HCT116 (cell line): ENCODE data around the gene ADGRG1. TPM values are rescaled to one million over a fixed set of nuclear protein-coding genes. Genes with fewer than 3 reads are reported as not detected.

Source experiments
- ATAC-seq: fragments of 200-7000 bp; cut with Tn5 transposase; 2 replicates; pipeline ENCODE4 v1.9.1; 2020; ENCODE audit warnings: mild to moderate bottlenecking, moderate library complexity
- BruUV-seq: library from RNA; stranded (reverse); fragments of 400-500 nt; replicated peaks from 2 replicates; lab custom pipeline; 2021; lab: Mats Ljungman, UMichigan
- CTCF ChIA-PET: fragments of 300-600 bp; sonication (Branson Sonifier 250); formaldehyde crosslinking; loops from one replicate; lab custom pipeline; 2021; ENCODE audit warnings: antibody characterized with exemption; lab: Charles Lee
- POLR2A ChIA-PET: fragments of 300-600, 350-600 bp; sonication (Branson Sonifier 250); formaldehyde crosslinking; loops from one replicate; lab custom pipeline; 2021; ENCODE audit warnings: antibody characterized with exemption; lab: Charles Lee
- RAD21 ChIA-PET, 2 experiments: fragments of 300-600 bp; sonication (Branson Sonifier 250); formaldehyde crosslinking; loops; one replicate each; lab custom pipeline; 2023; ENCODE audit warnings: low total read pairs in 2 of 2; ENCODE audit not compliant: uncharacterized antibody in 2 of 2, unreplicated experiment in 2 of 2, low non-redundant PET in 1 of 2; lab: Charles Lee
- DNase-seq: peaks from one replicate; pipeline ENCODE4 v3.0.0-alpha.2; 2010; ENCODE audit warnings: low read depth, low spot score
- H2AFZ ChIP-seq: fragments of 200-600 bp; shearing (Covaris generic), sonication (generic); 2 replicates; pipeline ENCODE4 v1.6.1; 2017; ENCODE audit warnings: low read depth, mixed run types, mixed read lengths, antibody characterized with exemption, low read length; ENCODE audit not compliant: poor library complexity, severe bottlenecking
- H3K27ac ChIP-seq: 2 replicates; pipeline ENCODE4 v1.5.1; 2012; ENCODE audit warnings: low read depth, low read length
- H3K27me3 ChIP-seq: fragments of 200-600 bp; sonication (generic); 2 replicates; pipeline ENCODE4 v1.6.1; 2016; ENCODE audit warnings: mixed run types, low read length, mixed read lengths; ENCODE audit not compliant: insufficient read depth
- H3K36me3 ChIP-seq, 2 experiments: fragments of 200-500 bp in 1 of 2; fragments of 200-600 bp in 1 of 2; sonication (Bioruptor generic) in 1 of 2; sonication (generic) in 1 of 2; 2 replicates each; pipeline versions ENCODE4 v1.5.1 to v1.6.1; 2014 to 2016; ENCODE audit warnings: low read length in 2 of 2, inconsistent platforms in 1 of 2, mixed read lengths in 1 of 2, mixed run types in 1 of 2; ENCODE audit not compliant: insufficient read depth in 2 of 2, control insufficient read depth in 1 of 2
- H3K4me1 ChIP-seq, 2 experiments: fragments of 200-600 bp in 1 of 2; sonication (generic) in 1 of 2; 2 replicates each; pipeline versions ENCODE4 v1.5.1 to v1.6.1; 2012 to 2017; ENCODE audit warnings: low read length in 2 of 2, inconsistent platforms in 1 of 2, mild to moderate bottlenecking in 1 of 2, mixed read lengths in 1 of 2, mixed run types in 1 of 2, moderate library complexity in 1 of 2; ENCODE audit not compliant: insufficient read depth in 2 of 2, control insufficient read depth in 1 of 2
- H3K4me2 ChIP-seq: fragments of 200-600 bp; sonication (generic); 2 replicates; pipeline ENCODE4 v1.6.1; 2017; ENCODE audit warnings: mixed run types, low read length, mixed read lengths
- H3K4me3 ChIP-seq, 2 experiments: fragments of 200-600 bp in 1 of 2; sonication (generic) in 1 of 2; replicated peaks in 1 of 2; 2 replicates each; pipeline ENCODE4 v1.5.1; 2011 to 2016; ENCODE audit warnings: low read length in 2 of 2, control low read depth in 1 of 2, low read depth in 1 of 2, mild to moderate bottlenecking in 1 of 2, mixed read lengths in 1 of 2, mixed run types in 1 of 2
- H3K79me2 ChIP-seq: fragments of 200-600 bp; sonication (generic); 2 replicates; pipeline ENCODE4 v1.6.1; 2017; ENCODE audit warnings: mild to moderate bottlenecking, mixed run types, low read length, moderate library complexity, mixed read lengths; ENCODE audit not compliant: insufficient read depth
- H3K9ac ChIP-seq: fragments of 200-600 bp; sonication (generic); 2 replicates; pipeline ENCODE4 v1.6.1; 2016; ENCODE audit warnings: low read length, mixed read lengths
- H3K9me2 ChIP-seq: fragments of 200-600 bp; sonication (generic), shearing (Covaris generic); 2 replicates; pipeline ENCODE4 v1.6.1; 2017; ENCODE audit warnings: mixed run types, mild to moderate bottlenecking, moderate library complexity; ENCODE audit not compliant: insufficient read depth
- H3K9me3 ChIP-seq, 2 experiments: fragments of 200-500 bp in 1 of 2; fragments of 200-600 bp in 1 of 2; sonication (Bioruptor generic) in 1 of 2; sonication (generic) in 1 of 2; 2 replicates each; pipeline ENCODE4 v1.6.1; 2014 to 2017; ENCODE audit warnings: low read length in 2 of 2, mixed read lengths in 2 of 2, inconsistent platforms in 1 of 2, low read depth in 1 of 2, mild to moderate bottlenecking in 1 of 2, mixed run types in 1 of 2, moderate library complexity in 1 of 2; ENCODE audit not compliant: control insufficient read depth in 1 of 2, insufficient read depth in 1 of 2
- H4K20me1 ChIP-seq: fragments of 200-600 bp; sonication (generic), shearing (Covaris generic); 2 replicates; pipeline ENCODE4 v1.6.1; 2017; ENCODE audit warnings: mixed run types, mild to moderate bottlenecking, moderate library complexity; ENCODE audit not compliant: insufficient read depth
- CEBPB ChIP-seq: IDR thresholded peaks from 2 replicates; pipeline ENCODE4 v1.6.1; 2012; ENCODE audit warnings: low read depth
- ELF1 ChIP-seq: IDR thresholded peaks from 2 replicates; pipeline ENCODE4 v1.6.1; 2012; ENCODE audit warnings: low read depth, borderline replicate concordance
- EZH2 ChIP-seq: fragments of 200-600 bp; sonication (generic); IDR thresholded peaks from 2 replicates; pipeline ENCODE4 v1.6.1; 2017; ENCODE audit warnings: antibody characterized with exemption, mixed run types
- EZH2phosphoT487 ChIP-seq: fragments of 200-600 bp; IDR thresholded peaks from 2 replicates; pipeline ENCODE4 v1.6.1; 2018; ENCODE audit warnings: antibody characterized with exemption, borderline replicate concordance
- FOSL1 ChIP-seq: IDR thresholded peaks from 2 replicates; pipeline ENCODE4 v1.6.1; 2012; ENCODE audit warnings: low read depth
- JUND ChIP-seq: IDR thresholded peaks from 2 replicates; pipeline ENCODE4 v1.6.1; 2012
- POLR2AphosphoS5 ChIP-seq: IDR thresholded peaks from 2 replicates; pipeline ENCODE4 v1.6.1; 2011; ENCODE audit warnings: mild to moderate bottlenecking, low read depth, low read length, moderate library complexity
- RAD21 ChIP-seq: IDR thresholded peaks from 2 replicates; pipeline ENCODE4 v1.6.1; 2012; ENCODE audit warnings: low read depth, mild to moderate bottlenecking
- SP1 ChIP-seq: IDR thresholded peaks from 2 replicates; pipeline ENCODE4 v1.6.1; 2012; ENCODE audit warnings: low read depth
- SRF ChIP-seq: IDR thresholded peaks from 2 replicates; pipeline ENCODE4 v1.6.1; 2012; ENCODE audit warnings: low read depth
- TCF7L2 ChIP-seq: IDR thresholded peaks from 2 replicates; pipeline ENCODE4 v1.7.0; 2011; ENCODE audit warnings: borderline replicate concordance, inconsistent platforms; ENCODE audit not compliant: insufficient read depth, insufficient read length; ENCODE audit errors: extremely low read depth
- YY1 ChIP-seq: IDR thresholded peaks from 2 replicates; pipeline ENCODE4 v1.6.1; 2011; ENCODE audit warnings: low read length, low read depth, moderate library complexity, mild to moderate bottlenecking; ENCODE audit not compliant: insufficient replicate concordance; ENCODE audit errors: extremely low read depth
- ZFX ChIP-seq: fragments of 450-650 bp; IDR thresholded peaks from 2 replicates; pipeline ENCODE4 v1.6.1; 2017
- ZNF274 ChIP-seq: fragments of 200-500 bp; sonication (Bioruptor generic); IDR thresholded peaks from 2 replicates; pipeline ENCODE4 v1.6.1; 2014; ENCODE audit warnings: mild to moderate bottlenecking, low read depth, low read length, inconsistent platforms
- intact Hi-C: fragments of 100-400 bp; cut with micrococcal nuclease; formaldehyde crosslinking; loops from 2 replicates; pipeline ENCODE4 v1.10.0; 2022
- total RNA-seq: library from RNA; stranded (reverse); gene quantifications from one replicate; pipeline ENCODE4 v1.2.1, GENCODE V29; 2021; ENCODE audit not compliant: unreplicated experiment
- TF ChIP-seq, protein P1 (sequence below): IDR thresholded peaks from 2 replicates; pipeline ENCODE4 v1.6.1; 2011; ENCODE audit warnings: mild to moderate bottlenecking, low read length, moderate library complexity; ENCODE audit not compliant: insufficient replicate concordance; ENCODE audit errors: extremely low read depth
- TF ChIP-seq, protein P2 (sequence below): IDR thresholded peaks from 2 replicates; pipeline ENCODE4 v1.6.1; 2012; ENCODE audit warnings: low read depth
- TF ChIP-seq, protein P3 (sequence below): IDR thresholded peaks from 2 replicates; pipeline ENCODE4 v1.6.1; 2012
- TF ChIP-seq, protein P4 (sequence below), 3 experiments: fragments of 200-600 bp in 1 of 3; sonication (generic) in 1 of 3; IDR thresholded peaks in 2 of 3; conservative IDR thresholded peaks in 1 of 3; 2 replicates each; pipeline ENCODE4 v1.5.1; 2012 to 2017; ENCODE audit warnings: low read depth in 2 of 3, low read length in 2 of 3, antibody characterized with exemption in 1 of 3, borderline replicate concordance in 1 of 3, control low read depth in 1 of 3, mild to moderate bottlenecking in 1 of 3, mixed read lengths in 1 of 3, mixed run types in 1 of 3, moderate library complexity in 1 of 3; ENCODE audit not compliant: insufficient read depth in 1 of 3

Gene ADGRG1
- total RNA-seq, 1 experiment from 2014 or later, result 36.4 TPM

DNA sequence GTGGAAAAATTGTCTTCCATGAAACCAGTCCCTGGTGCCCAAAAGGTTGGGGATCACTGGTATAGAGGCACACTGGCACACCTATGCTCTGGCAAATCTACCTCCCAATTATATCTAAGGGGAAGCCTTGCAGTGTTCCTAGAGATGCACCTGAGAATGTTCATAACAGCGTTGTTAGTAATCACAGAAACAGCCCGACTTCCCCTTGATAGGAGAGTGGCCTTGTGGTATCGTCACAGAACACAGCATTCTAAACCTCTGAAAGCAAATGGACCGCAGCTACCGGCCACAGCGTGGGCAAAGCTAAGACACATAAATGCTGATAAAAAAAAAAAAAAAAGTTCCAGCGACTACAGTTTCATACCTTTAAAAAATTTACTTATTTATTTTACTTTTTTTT, 39.1 kb upstream of the ADGRG1 start:
- DNase-seq (no peak), ATAC-seq (no peak)
- H3K27me3 ChIP-seq, result no peaks in the 10 kb centered on the region
- no peak overlapping the region for H3K4me3 ChIP-seq
- intact Hi-C loops, result no loop called here
- ChIA-PET RAD21 (no interaction called here), CTCF (no interaction called here), POLR2A (no interaction called here)
- no peak overlapping the region for H3K27ac ChIP-seq
- no peak overlapping the region for H3K4me2 ChIP-seq
- H3K9me2 ChIP-seq, result no peaks in the 10 kb centered on the region
- no peaks in the 10 kb centered on the region for H3K36me3 ChIP-seq
- H3K9me3 ChIP-seq, result no peaks in the 10 kb centered on the region
- no peaks in the 10 kb centered on the region for H3K79me2 ChIP-seq
- H2AFZ ChIP-seq, result no peak overlapping the region
- no TSS peak for BruUV-seq
- no peaks in the 10 kb centered on the region for H4K20me1 ChIP-seq
- H3K9ac ChIP-seq, result no peak overlapping the region
- TF ChIP-seq SP1 (no peak), JUND (no peak), RAD21 (no peak), ZFX (no peak), EZH2 (no peak), POLR2AphosphoS5 (no peak), YY1 (no peak), CEBPB (no peak), ELF1 (no peak), EZH2phosphoT487 (no peak), ZNF274 (no peak), SRF (no peak), TCF7L2 (no peak), FOSL1 (no peak)
- TF ChIP-seq, protein P1, sequence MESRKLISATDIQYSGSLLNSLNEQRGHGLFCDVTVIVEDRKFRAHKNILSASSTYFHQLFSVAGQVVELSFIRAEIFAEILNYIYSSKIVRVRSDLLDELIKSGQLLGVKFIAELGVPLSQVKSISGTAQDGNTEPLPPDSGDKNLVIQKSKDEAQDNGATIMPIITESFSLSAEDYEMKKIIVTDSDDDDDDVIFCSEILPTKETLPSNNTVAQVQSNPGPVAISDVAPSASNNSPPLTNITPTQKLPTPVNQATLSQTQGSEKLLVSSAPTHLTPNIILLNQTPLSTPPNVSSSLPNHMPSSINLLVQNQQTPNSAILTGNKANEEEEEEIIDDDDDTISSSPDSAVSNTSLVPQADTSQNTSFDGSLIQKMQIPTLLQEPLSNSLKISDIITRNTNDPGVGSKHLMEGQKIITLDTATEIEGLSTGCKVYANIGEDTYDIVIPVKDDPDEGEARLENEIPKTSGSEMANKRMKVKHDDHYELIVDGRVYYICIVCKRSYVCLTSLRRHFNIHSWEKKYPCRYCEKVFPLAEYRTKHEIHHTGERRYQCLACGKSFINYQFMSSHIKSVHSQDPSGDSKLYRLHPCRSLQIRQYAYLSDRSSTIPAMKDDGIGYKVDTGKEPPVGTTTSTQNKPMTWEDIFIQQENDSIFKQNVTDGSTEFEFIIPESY, result no peak
- TF ChIP-seq, protein P2, sequence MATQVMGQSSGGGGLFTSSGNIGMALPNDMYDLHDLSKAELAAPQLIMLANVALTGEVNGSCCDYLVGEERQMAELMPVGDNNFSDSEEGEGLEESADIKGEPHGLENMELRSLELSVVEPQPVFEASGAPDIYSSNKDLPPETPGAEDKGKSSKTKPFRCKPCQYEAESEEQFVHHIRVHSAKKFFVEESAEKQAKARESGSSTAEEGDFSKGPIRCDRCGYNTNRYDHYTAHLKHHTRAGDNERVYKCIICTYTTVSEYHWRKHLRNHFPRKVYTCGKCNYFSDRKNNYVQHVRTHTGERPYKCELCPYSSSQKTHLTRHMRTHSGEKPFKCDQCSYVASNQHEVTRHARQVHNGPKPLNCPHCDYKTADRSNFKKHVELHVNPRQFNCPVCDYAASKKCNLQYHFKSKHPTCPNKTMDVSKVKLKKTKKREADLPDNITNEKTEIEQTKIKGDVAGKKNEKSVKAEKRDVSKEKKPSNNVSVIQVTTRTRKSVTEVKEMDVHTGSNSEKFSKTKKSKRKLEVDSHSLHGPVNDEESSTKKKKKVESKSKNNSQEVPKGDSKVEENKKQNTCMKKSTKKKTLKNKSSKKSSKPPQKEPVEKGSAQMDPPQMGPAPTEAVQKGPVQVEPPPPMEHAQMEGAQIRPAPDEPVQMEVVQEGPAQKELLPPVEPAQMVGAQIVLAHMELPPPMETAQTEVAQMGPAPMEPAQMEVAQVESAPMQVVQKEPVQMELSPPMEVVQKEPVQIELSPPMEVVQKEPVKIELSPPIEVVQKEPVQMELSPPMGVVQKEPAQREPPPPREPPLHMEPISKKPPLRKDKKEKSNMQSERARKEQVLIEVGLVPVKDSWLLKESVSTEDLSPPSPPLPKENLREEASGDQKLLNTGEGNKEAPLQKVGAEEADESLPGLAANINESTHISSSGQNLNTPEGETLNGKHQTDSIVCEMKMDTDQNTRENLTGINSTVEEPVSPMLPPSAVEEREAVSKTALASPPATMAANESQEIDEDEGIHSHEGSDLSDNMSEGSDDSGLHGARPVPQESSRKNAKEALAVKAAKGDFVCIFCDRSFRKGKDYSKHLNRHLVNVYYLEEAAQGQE, result no peak
- TF ChIP-seq, protein P3, sequence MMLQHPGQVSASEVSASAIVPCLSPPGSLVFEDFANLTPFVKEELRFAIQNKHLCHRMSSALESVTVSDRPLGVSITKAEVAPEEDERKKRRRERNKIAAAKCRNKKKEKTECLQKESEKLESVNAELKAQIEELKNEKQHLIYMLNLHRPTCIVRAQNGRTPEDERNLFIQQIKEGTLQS, result no peak
- TF ChIP-seq, protein P4, sequence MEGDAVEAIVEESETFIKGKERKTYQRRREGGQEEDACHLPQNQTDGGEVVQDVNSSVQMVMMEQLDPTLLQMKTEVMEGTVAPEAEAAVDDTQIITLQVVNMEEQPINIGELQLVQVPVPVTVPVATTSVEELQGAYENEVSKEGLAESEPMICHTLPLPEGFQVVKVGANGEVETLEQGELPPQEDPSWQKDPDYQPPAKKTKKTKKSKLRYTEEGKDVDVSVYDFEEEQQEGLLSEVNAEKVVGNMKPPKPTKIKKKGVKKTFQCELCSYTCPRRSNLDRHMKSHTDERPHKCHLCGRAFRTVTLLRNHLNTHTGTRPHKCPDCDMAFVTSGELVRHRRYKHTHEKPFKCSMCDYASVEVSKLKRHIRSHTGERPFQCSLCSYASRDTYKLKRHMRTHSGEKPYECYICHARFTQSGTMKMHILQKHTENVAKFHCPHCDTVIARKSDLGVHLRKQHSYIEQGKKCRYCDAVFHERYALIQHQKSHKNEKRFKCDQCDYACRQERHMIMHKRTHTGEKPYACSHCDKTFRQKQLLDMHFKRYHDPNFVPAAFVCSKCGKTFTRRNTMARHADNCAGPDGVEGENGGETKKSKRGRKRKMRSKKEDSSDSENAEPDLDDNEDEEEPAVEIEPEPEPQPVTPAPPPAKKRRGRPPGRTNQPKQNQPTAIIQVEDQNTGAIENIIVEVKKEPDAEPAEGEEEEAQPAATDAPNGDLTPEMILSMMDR (IDR thresholded peaks at IDR 0.05 in 2 of 3, conservative IDR thresholded peaks at IDR 0.05 in 1 of 3; ENCODE audit: borderline replicate concordance in 1 of 3, insufficient read depth in 1 of 3, low read depth in 2 of 3, low read length in 2 of 3), result no peak
- H3K4me1 ChIP-seq, result peaks cover 11 to 21% of the 10 kb centered on the region in 2 experiments
